GM21723 (cell line): Measurements from ENCODE around the gene GPBAR1.
"Not testable (repeated sequence)": the region's sequence is repeated elsewhere in the genome, so short reads cannot be mapped to it uniquely, and the experiment has no call there.

Experiments used
- ATAC-seq: cut with Tn5 transposase; IDR thresholded peaks from one replicate; pipeline ENCODE4 v1.9.1; 2021; ENCODE audit warnings: mild to moderate bottlenecking, moderate library complexity; ENCODE audit not compliant: unreplicated experiment

GPBAR1 gene

DNA sequence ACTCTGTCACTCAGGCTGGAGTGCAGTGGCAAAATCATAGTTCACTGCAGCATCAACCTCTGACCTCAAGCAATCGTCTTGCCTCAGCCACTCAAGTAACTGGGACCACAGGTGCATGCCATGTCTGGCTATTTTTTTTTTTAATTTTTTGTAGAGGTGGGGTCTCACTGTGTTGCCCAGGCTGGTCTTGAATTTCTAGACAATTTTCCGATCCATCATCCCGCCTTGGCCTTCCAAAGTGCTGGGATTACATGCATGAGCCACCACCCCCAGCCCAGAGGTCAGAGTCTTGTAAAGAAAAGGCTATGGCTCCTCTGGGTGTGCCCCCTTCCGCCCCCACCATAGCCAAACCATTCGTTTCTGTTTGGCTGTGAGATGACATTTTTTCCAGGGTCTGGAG lies 44.6 kb downstream of the GPBAR1 start:
- ATAC-seq = no peak

DNA sequence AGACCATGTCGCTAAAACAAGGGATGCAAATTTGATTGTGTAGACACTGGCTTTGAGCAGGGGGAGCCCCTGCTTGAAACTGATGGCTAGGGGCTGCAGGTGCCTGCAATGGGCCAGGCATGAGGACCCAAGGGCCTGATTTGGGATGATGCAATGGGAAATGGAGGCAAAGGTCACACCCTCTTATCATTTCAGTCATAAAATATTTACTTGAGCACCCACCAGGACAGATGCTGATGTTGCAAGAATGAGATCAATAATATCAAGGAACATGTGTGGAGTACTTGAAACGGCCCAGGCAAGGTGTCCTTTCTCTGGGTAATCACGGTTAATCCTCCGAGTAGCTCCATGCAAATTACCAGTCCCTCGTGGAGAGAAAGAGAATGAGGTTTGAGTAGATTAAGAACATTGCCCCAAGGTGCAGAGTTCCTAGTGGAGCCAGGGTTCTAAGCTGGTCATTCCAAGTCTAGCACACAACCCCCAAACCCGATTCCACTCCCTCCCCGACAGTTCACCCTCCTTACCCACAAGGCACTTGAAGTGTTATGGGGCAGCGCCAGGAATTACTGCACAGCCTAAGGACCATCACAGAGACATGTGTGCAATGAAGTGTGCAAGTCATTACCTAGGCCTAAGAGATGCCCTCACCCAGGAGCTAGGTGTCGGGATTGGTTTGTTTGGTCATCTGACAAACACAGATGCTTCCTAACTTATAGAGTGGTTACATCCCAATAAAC lies 45.5 kb downstream of the GPBAR1 start:
- no peak for ATAC-seq

DNA sequence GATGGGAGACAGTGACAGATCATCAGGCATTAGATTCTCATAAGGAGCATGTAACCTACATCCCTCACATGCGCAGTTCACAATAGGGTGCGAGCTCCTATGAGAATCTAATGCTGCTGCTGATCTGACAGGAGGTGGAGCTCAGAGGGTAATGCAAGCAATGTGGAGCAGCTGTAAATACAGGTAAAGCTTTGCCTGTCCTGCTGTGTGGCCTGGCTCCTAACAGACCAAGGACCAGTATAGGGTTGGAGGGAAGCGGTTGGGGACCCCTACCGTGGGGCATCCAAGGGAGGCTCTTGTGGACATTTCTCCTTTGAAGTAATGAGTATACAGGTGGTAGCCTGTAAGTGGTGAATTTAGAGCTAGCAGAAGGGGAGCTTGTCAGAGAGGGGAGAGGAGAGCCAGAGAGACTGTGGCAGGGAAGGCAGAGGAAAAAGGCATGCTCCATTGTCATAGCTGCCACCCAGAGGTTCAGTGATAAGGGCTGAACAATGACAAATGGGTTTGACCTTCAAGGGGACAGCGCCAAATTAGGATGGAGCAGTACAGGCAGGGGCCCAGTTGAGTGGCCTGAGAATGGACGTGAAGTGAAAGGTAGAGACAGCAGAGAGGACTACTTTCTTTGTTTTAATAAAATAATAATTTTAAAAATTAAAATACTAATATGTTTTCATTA lies 46.7 kb downstream of the GPBAR1 start:
- ATAC-seq = no peak

DNA sequence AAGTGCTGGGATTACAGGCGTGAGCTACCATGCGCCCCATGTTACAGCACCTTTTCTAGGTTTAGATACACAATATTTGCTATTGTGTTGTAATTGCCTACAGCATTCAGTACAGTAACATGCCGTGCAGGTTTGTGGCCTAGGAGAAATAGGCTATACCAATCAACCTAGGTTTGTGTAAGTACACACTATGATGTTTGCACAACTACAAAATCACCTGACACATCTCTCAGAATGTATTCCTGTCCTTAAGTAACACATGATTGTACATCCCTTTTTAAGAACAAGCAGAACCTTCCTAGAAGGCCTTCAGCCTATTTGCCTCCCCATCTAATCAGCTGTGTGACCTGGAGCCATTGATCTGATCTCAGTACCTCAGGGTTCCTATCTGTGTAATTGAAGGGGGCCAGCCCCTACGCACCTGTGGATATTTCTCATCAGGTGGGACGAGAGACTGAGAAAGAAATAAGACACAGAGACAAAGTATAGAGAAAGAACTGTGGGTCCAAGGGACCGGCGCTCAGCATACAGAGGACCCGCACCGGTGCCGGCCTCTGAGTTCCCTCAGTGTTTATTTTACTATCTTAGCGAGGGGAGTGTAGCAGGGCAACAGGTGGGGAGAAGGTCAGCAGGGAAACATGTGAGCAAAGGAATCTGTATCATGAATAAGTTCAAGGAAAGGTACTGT lies 50.2 kb downstream of the GPBAR1 start:
- ATAC-seq = no peak

GRCh38 chr2:218311541-218312266 lies 50.9 kb downstream of the GPBAR1 start:
- not testable (repeated sequence) for ATAC-seq

DNA sequence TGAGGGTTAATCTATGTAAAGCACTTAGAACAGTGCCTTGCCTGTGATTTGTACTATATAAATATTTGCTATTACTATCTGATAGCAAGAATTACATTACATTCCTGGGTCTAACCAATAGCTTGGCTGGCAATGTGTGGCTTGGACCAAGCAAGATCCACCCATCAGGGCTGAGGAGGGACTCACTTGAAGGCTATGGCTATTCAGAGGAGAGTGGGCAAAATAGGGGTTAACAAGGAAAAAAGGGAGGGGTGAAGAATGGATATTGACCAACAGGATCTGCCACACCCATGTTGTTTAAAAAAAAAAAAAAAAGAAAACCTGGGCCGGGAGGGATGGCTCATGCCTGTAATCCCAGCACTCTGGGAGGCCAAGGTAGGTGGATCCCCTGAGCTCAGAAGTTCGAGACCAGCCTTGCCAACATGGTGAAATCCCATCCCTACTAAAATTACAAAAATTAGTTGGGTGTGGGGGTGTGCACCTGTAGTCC lies 51.5 kb downstream of the GPBAR1 start:
- ATAC-seq = no peak

- ATAC-seq = no peak
Measured at GRCh38 chr2:218313356-218313755, 52.5 kb downstream of the GPBAR1 start.
